ENCODE data around the gene GLOD5. TPM values are rescaled to one million over a fixed set of nuclear protein-coding genes. Genes with fewer than 3 reads are reported as not detected.
"Not testable (repeated sequence)": the region's sequence is repeated elsewhere in the genome, so short reads cannot be mapped to it uniquely, and the experiment has no call there.

GLOD5 gene
- total RNA-seq, 4 donors from 2014 or later: not detected

DNA sequence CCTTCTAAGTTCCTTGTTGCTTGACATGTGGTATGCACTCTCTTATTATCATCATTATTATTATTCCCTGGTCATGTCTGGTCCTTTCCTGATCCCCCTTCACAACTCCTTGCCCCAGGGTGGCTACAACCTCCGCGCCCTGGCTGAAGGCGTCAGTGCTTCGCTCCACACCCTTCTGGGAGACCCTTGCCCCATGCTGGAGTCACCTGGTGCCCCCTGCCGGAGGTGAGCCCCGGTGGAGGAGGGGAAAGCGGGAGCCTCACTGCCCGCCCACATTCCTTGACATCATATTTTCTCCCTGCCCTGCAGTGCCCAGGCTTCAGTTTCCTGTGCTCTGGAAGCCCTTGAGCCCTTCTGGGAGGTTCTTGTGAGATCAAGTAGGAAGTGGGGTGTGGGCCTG lies 53.7 kb downstream of the GLOD5 start:
- peaks cover 0 to 75% (median 0%) of the 10 kb centered on the region in 3 donors for H3K36me3 ChIP-seq
- intact Hi-C loops (cut with DNase I): no loop called here
- TF ChIP-seq, protein P1, sequence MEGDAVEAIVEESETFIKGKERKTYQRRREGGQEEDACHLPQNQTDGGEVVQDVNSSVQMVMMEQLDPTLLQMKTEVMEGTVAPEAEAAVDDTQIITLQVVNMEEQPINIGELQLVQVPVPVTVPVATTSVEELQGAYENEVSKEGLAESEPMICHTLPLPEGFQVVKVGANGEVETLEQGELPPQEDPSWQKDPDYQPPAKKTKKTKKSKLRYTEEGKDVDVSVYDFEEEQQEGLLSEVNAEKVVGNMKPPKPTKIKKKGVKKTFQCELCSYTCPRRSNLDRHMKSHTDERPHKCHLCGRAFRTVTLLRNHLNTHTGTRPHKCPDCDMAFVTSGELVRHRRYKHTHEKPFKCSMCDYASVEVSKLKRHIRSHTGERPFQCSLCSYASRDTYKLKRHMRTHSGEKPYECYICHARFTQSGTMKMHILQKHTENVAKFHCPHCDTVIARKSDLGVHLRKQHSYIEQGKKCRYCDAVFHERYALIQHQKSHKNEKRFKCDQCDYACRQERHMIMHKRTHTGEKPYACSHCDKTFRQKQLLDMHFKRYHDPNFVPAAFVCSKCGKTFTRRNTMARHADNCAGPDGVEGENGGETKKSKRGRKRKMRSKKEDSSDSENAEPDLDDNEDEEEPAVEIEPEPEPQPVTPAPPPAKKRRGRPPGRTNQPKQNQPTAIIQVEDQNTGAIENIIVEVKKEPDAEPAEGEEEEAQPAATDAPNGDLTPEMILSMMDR (IDR thresholded peaks at IDR 0.05): no peak
- no peak for TF ChIP-seq POLR2A (IDR thresholded peaks at IDR 0.05)

DNA sequence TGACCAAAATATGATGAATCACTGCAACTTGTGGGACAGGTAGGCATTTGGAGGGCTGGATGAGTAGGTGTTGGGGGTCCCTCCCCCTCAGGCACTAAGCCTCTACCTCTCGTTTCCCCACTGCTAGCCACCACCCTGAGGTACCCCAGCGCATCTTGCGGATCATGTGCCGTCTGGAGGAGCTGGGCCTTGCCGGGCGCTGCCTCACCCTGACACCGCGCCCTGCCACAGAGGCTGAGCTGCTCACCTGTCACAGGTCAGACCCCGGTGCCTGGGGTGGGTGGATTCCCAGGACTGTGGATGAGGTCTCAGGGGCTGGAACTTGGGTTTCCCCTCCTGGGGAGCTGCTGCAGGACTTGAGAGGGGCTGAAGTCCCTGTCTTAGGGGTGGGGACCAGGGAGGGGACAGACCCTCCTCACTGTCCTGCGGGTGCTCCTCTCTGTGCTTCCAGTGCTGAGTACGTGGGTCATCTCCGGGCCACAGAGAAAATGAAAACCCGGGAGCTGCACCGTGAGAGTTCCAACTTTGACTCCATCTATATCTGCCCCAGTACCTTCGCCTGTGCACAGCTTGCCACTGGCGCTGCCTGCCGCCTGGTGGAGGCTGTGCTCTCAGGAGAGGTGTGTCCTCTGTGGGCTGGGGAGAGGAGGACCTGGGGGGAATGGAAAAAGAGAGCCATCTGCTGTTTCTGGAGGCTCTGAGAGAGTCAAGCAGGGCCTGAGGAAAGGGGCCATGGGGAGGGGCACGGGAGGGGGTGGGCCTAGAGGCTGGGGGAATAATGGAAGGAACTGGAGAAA lies 54.7 kb downstream of the GLOD5 start:
- intact Hi-C loops (cut with DNase I): no loop called here
- no peak for DNase-seq
- H3K4me3 ChIP-seq: no peak overlapping the region
- H3K27ac ChIP-seq: no peak overlapping the region
- no peak for TF ChIP-seq POLR2A (IDR thresholded peaks at IDR 0.05)
- TF ChIP-seq, protein P1 (IDR thresholded peaks at IDR 0.05): no peak
- H3K36me3 ChIP-seq: peaks cover 0 to 76% (median 0%) of the 10 kb centered on the region in 3 donors
- no peaks in the 10 kb centered on the region for H3K4me1 ChIP-seq
- H3K27me3 ChIP-seq: no peaks in the 10 kb centered on the region
- H3K9me3 ChIP-seq: no peaks in the 10 kb centered on the region
- no CpG with 5 or more reads among the region's 18 CpGs for WGBS, 2 donors

More for the DNA sequence above, 53.7 kb downstream of the GLOD5 start:
- H3K4me3 ChIP-seq: no peak overlapping the region
- no peaks in the 10 kb centered on the region for H3K4me1 ChIP-seq
- DNase-seq: no peak
- H3K27ac ChIP-seq: no peak overlapping the region
- no peaks in the 10 kb centered on the region for H3K27me3 ChIP-seq
- no peaks in the 10 kb centered on the region for H3K9me3 ChIP-seq
- 100% methylated on average over 1 of the region's 8 CpGs for WGBS, 2 donors

DNA sequence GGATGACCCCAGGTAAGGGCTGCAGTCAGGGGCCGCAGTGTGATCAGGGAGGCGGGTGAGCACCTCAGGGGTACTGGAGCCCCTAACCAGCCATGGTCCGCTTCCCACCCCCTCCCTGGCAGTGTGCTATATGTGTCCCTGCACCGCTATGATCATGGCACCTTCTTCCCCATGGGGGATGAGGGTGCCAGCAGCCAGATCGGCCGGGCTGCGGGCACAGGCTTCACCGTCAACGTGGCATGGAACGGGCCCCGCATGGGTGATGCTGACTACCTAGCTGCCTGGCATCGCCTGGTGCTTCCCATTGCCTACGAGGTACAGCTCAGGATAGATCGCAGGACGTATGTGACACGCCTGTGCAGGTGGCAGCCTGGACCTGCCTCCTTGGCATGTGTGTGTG lies 56.6 kb downstream of the GLOD5 start:
- no peaks in the 10 kb centered on the region for H3K9me3 ChIP-seq
- H3K36me3 ChIP-seq: peaks cover 0 to 80% (median 0%) of the 10 kb centered on the region in 3 donors
- WGBS, 2 donors: 89 to 100% methylated on average over 2 to 7 of the region's 16 CpGs
- H3K4me1 ChIP-seq: no peaks in the 10 kb centered on the region
- intact Hi-C loops (cut with DNase I): no loop called here
- H3K4me3 ChIP-seq: no peak overlapping the region
- DNase-seq: no peak
- no peaks in the 10 kb centered on the region for H3K27me3 ChIP-seq
- H3K27ac ChIP-seq: no peak overlapping the region
- TF ChIP-seq, protein P1 (IDR thresholded peaks at IDR 0.05): no peak
- no peak for TF ChIP-seq POLR2A (IDR thresholded peaks at IDR 0.05)

DNA sequence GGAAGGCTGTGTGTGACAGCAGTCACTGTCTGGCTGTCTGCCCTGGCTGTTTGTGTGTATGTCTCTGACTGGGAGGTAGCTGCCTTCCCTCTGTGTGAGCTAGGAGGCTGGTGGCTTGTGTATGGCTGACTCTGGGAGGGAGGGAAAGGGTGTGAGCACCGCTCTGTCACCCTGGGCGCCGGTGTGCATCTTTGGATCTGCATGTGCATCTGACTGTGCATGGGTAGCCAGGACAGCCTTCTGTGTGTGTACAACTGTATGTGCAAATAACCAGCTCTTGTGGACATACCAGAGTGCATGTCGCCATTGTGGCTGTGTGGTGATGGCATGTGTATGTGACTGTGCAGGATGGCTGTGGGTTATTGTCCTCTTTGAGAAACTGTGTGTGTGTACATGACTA lies 57.3 kb downstream of the GLOD5 start:
- no peak for DNase-seq
- Histone ChIP-seq H3K4me3 (no peak overlapping the region), H3K36me3 (peaks cover 0 to 88% (median 0%) of the 10 kb centered on the region in 3 donors), H3K27me3 (no peaks in the 10 kb centered on the region), H3K4me1 (no peaks in the 10 kb centered on the region), H3K9me3 (no peaks in the 10 kb centered on the region), H3K27ac (no peak overlapping the region)
- WGBS, 2 donors: 80% methylated on average over 1 of the region's 4 CpGs; no CpG with 5 or more reads in 1 of the 2 donors
- intact Hi-C loops (cut with DNase I): no loop called here
- no peak for TF ChIP-seq POLR2A (IDR thresholded peaks at IDR 0.05)
- TF ChIP-seq, protein P1 (IDR thresholded peaks at IDR 0.05): no peak

DNA sequence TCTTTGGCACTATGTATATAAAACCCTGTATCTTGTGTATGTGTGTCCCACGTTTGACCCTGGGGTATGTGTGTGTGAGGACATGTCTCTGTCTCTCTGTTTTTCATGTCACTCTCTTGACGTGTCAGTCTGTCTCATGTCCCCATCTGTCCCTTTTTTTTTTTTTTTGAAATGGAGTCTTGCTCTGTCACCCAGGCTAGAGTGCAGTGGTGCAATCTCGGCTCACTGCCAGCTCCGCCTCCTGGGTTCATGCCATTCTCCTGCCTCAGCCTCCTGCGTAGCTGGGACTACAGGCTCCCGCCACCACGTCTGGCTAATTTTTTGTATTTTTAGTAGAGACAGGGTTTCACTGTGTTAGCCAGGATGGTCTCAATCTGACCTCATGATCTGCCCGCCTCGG lies 57.8 kb downstream of the GLOD5 start:
- H3K27me3 ChIP-seq; DNase-seq; H3K27ac ChIP-seq; H3K4me3 ChIP-seq; H3K9me3 ChIP-seq; H3K4me1 ChIP-seq; intact Hi-C loops (cut with DNase I): not testable (repeated sequence)
- 87 to 89% methylated on average over 7 of the region's 9 CpGs for WGBS, 2 donors
- H3K36me3 ChIP-seq: peaks cover 0 to 90% (median 0%) of the 10 kb centered on the region in 3 donors

Measured in esophagus squamous epithelium (tissue), 5 donors.